ENCODE measurements around the gene KCTD1. TPM values are rescaled to one million over a fixed set of nuclear protein-coding genes. Genes with fewer than 3 reads are reported as not detected.

Gene KCTD1
- total and polyA plus RNA-seq, 2 experiments from 2014 or later, result 5.4 to 13.8 TPM

GRCh38 chr18:26544451-26544850, 3.9 kb downstream of the KCTD1 start:
- H3K9me2 ChIP-seq (replicated peaks; ENCODE audit: insufficient read depth), result no peaks in the 10 kb centered on the region
- no peak for TF ChIP-seq CTCF (IDR thresholded peaks at IDR 0.05; ENCODE audit: poor library complexity)
- no peak for TF ChIP-seq EZH2phosphoT487 (IDR thresholded peaks at IDR 0.05; ENCODE audit: low read depth, severe bottlenecking, unreplicated experiment)
- TF ChIP-seq EZH2 (IDR thresholded peaks at IDR 0.05; ENCODE audit: borderline replicate concordance), result no peak
- no peak overlapping the region for H2AFZ ChIP-seq
- H3K4me3 ChIP-seq, result no peak overlapping the region
- peaks cover 64% of the 10 kb centered on the region for H3K79me2 ChIP-seq
- H3K36me3 ChIP-seq (replicated peaks; ENCODE audit: insufficient read depth, low read depth), result no peaks in the 10 kb centered on the region
- H3K9me3 ChIP-seq (ENCODE audit: low read depth), result no peaks in the 10 kb centered on the region
- H3K27ac ChIP-seq, result no peak overlapping the region
- WGBS (ENCODE audit: low lambda C conversion rate, missing lambda C conversion rate), result 69% methylated on average over 4 of the region's 4 CpGs
- H3K4me2 ChIP-seq, result peak overlapping the region; percentile 100
- no peak for DNase-seq (ENCODE audit: low spot score)
- H3K4me1 ChIP-seq (ENCODE audit: insufficient read depth), result peaks cover 28% of the 10 kb centered on the region
- H4K20me1 ChIP-seq (ENCODE audit: insufficient read depth, poor library complexity, severe bottlenecking), result peaks cover 17% of the 10 kb centered on the region
- H3K27me3 ChIP-seq, result no peaks in the 10 kb centered on the region

GRCh38 chr18:26543373-26543772, 5.0 kb downstream of the KCTD1 start:
- Histone ChIP-seq H3K4me1 (ENCODE audit: insufficient read depth) (peaks cover 28% of the 10 kb centered on the region), H3K4me2 (peak overlapping the region; percentile 100), H3K27me3 (no peaks in the 10 kb centered on the region), H2AFZ (no peak overlapping the region), H4K20me1 (ENCODE audit: insufficient read depth, poor library complexity, severe bottlenecking) (peaks cover 17% of the 10 kb centered on the region), H3K36me3 (replicated peaks; ENCODE audit: insufficient read depth, low read depth) (no peaks in the 10 kb centered on the region), H3K27ac (no peak overlapping the region), H3K4me3 (no peak overlapping the region), H3K79me2 (peaks cover 68% of the 10 kb centered on the region), H3K9me3 (ENCODE audit: low read depth) (no peaks in the 10 kb centered on the region), H3K9me2 (replicated peaks; ENCODE audit: insufficient read depth) (no peaks in the 10 kb centered on the region)
- WGBS (ENCODE audit: low lambda C conversion rate, missing lambda C conversion rate), result 36% methylated on average over 1 of the region's 1 CpG
- TF ChIP-seq EZH2 (IDR thresholded peaks at IDR 0.05; ENCODE audit: borderline replicate concordance) (no peak), EZH2phosphoT487 (IDR thresholded peaks at IDR 0.05; ENCODE audit: low read depth, severe bottlenecking, unreplicated experiment) (no peak), CTCF (IDR thresholded peaks at IDR 0.05; ENCODE audit: poor library complexity) (no peak)
- DNase-seq (ENCODE audit: low spot score), result peak; percentile 40

GRCh38 chr18:26540043-26540628, 8.2 kb downstream of the KCTD1 start:
- no peak for DNase-seq (ENCODE audit: low spot score)
- H3K36me3 ChIP-seq (replicated peaks; ENCODE audit: insufficient read depth, low read depth), result no peaks in the 10 kb centered on the region
- no peak overlapping the region for H3K4me3 ChIP-seq
- TF ChIP-seq EZH2phosphoT487 (IDR thresholded peaks at IDR 0.05; ENCODE audit: low read depth, severe bottlenecking, unreplicated experiment) (no peak), EZH2 (IDR thresholded peaks at IDR 0.05; ENCODE audit: borderline replicate concordance) (no peak), CTCF (IDR thresholded peaks at IDR 0.05; ENCODE audit: poor library complexity) (no peak)
- H3K27me3 ChIP-seq, result no peaks in the 10 kb centered on the region
- peaks cover 17% of the 10 kb centered on the region for H4K20me1 ChIP-seq (ENCODE audit: insufficient read depth, poor library complexity, severe bottlenecking)
- no peaks in the 10 kb centered on the region for H3K9me3 ChIP-seq (ENCODE audit: low read depth)
- no peaks in the 10 kb centered on the region for H3K9me2 ChIP-seq (replicated peaks; ENCODE audit: insufficient read depth)
- 50% methylated on average over 6 of the region's 6 CpGs for WGBS (ENCODE audit: low lambda C conversion rate, missing lambda C conversion rate)
- H3K4me2 ChIP-seq, result no peak overlapping the region
- peaks cover 27% of the 10 kb centered on the region for H3K4me1 ChIP-seq (ENCODE audit: insufficient read depth)
- H3K79me2 ChIP-seq, result peaks cover 60% of the 10 kb centered on the region
- no peak overlapping the region for H3K27ac ChIP-seq
- H2AFZ ChIP-seq, result no peak overlapping the region
